OCI-LY1 (cell line): ENCODE measurements around the gene TRIP13.

Source experiments
- H2AFZ ChIP-seq: fragments of 200-600 bp; sonication (generic), shearing (Covaris generic); 2 replicates; pipeline ENCODE4 v1.6.0; 2014; ENCODE audit warnings: antibody characterized with exemption, mild to moderate bottlenecking, low read length
- H3F3A ChIP-seq: fragments of 200-600 bp; sonication (generic), shearing (Covaris generic); 2 replicates; pipeline ENCODE4 v1.6.0; 2014; ENCODE audit warnings: mild to moderate bottlenecking, antibody characterized with exemption, low read length, moderate library complexity; ENCODE audit not compliant: insufficient read depth
- H3K27ac ChIP-seq: fragments of 200-600 bp; sonication (generic); 2 replicates; pipeline ENCODE4 v1.5.1; 2014; ENCODE audit warnings: low read length, mixed run types, mild to moderate bottlenecking, low read depth; ENCODE audit not compliant: poor library complexity, severe bottlenecking
- H3K27me3 ChIP-seq: fragments of 200-600 bp; sonication (generic); 2 replicates; pipeline ENCODE4 v1.6.0; 2014; ENCODE audit warnings: antibody characterized with exemption, mild to moderate bottlenecking, low read length, moderate library complexity; ENCODE audit not compliant: insufficient read depth
- H3K36me3 ChIP-seq: fragments of 200-600 bp; sonication (generic); 2 replicates; pipeline ENCODE4 v1.6.1; 2014; ENCODE audit warnings: mild to moderate bottlenecking, antibody characterized with exemption, low read length, moderate library complexity, mixed read lengths; ENCODE audit not compliant: insufficient read depth
- H3K4me1 ChIP-seq: fragments of 200-600 bp; sonication (generic); 2 replicates; pipeline ENCODE4 v1.5.1; 2014; ENCODE audit warnings: mild to moderate bottlenecking, low read length, moderate library complexity; ENCODE audit not compliant: insufficient read depth, severe bottlenecking
- H3K4me2 ChIP-seq: fragments of 200-600 bp; sonication (generic), shearing (Covaris generic); 2 replicates; pipeline ENCODE4 v1.6.1; 2014; ENCODE audit warnings: low read length
- H3K4me3 ChIP-seq: fragments of 200-600 bp; sonication (generic); 2 replicates; pipeline ENCODE4 v1.5.1; 2014; ENCODE audit warnings: low read length, low read depth, mild to moderate bottlenecking, mixed read lengths; ENCODE audit not compliant: poor library complexity, severe bottlenecking
- H3K79me2 ChIP-seq: fragments of 200-600 bp; shearing (Covaris generic); 2 replicates; pipeline ENCODE4 v1.6.1; 2016; ENCODE audit warnings: mixed run types, low read length, mixed read lengths; ENCODE audit not compliant: insufficient read depth
- H3K9ac ChIP-seq: fragments of 200-600 bp; sonication (generic), shearing (Covaris generic); 2 replicates; pipeline ENCODE4 v1.6.1; 2014; ENCODE audit warnings: mild to moderate bottlenecking, low read length, mixed read lengths
- H3K9me2 ChIP-seq: fragments of 200-600 bp; sonication (generic), shearing (Covaris generic); 2 replicates; pipeline ENCODE4 v1.6.1; 2014; ENCODE audit warnings: low read depth, mild to moderate bottlenecking, low read length, mixed read lengths
- H3K9me3 ChIP-seq: fragments of 200-600 bp; shearing (Covaris generic); 2 replicates; pipeline ENCODE4 v1.6.1; 2014; ENCODE audit warnings: low read length, mixed read lengths
- H4K20me1 ChIP-seq: fragments of 200-600 bp; sonication (generic), shearing (Covaris generic); 2 replicates; pipeline ENCODE4 v1.6.0; 2016; ENCODE audit warnings: mild to moderate bottlenecking, low read length; ENCODE audit not compliant: insufficient read depth
- EZH2 ChIP-seq: fragments of 200-600 bp; sonication (generic), shearing (Covaris generic); IDR thresholded peaks from 2 replicates; pipeline ENCODE4 v1.8.0; 2017; ENCODE audit warnings: borderline replicate concordance, mixed run types, mild to moderate bottlenecking, antibody characterized with exemption, low read length, moderate library complexity, mixed read lengths
- TF ChIP-seq, protein P1 (sequence below): fragments of 200-600 bp; sonication (generic), shearing (Covaris generic); IDR thresholded peaks from 2 replicates; pipeline ENCODE4 v1.5.1; 2017; ENCODE audit warnings: mild to moderate bottlenecking, antibody characterized with exemption, low read length, moderate library complexity, mixed read lengths

The TRIP13 gene

DNA sequence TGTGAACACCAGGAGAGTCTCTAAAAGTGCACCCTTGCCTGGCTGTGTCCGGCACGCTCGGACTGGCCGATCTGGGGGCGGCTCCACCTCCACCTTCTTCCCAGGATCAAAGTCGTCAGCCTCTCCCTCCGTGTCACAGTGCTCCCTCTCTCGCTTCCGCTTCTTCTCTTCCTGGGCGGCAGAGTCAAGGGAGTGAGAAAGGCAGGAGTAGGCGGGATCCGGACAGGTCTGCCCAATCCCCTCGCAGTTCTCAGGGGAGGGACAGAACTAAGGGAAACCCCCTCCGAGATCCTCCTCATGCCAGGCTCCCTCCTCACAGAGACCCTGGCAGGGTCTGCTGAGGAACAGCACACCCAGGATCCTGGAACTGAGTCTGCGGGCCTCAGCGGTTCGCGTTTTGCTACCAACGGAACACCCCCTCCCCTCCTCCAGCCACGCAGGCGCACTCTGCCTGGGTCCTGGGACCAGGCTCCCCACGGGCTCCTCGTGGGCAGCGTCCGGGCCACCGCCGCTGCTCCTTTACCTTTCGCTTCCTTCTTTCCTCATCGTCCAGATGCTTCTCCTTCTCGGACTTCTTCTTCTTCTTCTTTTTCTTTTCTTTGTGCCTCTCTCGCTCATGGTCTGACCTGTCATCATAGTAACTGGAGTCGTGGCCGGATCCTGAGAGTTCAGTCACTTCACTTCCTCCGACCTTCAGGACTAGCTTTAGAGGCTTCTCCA is 1.4 kb upstream of the TRIP13 start:
- Histone ChIP-seq H3K9me2 (no peaks in the 10 kb centered on the region), H3K9me3 (no peaks in the 10 kb centered on the region), H3K27ac (no peak overlapping the region), H3F3A (no peaks in the 10 kb centered on the region), H2AFZ (no peak overlapping the region), H3K9ac (peak overlapping the region; percentile 80), H3K4me2 (peak overlapping the region; percentile 76), H4K20me1 (no peaks in the 10 kb centered on the region), H3K4me1 (peaks cover 22% of the 10 kb centered on the region), H3K79me2 (no peaks in the 10 kb centered on the region), H3K4me3 (peak overlapping the region; percentile 74), H3K36me3 (peaks cover 74% of the 10 kb centered on the region), H3K27me3 (no peaks in the 10 kb centered on the region)
- TF ChIP-seq, protein P1, sequence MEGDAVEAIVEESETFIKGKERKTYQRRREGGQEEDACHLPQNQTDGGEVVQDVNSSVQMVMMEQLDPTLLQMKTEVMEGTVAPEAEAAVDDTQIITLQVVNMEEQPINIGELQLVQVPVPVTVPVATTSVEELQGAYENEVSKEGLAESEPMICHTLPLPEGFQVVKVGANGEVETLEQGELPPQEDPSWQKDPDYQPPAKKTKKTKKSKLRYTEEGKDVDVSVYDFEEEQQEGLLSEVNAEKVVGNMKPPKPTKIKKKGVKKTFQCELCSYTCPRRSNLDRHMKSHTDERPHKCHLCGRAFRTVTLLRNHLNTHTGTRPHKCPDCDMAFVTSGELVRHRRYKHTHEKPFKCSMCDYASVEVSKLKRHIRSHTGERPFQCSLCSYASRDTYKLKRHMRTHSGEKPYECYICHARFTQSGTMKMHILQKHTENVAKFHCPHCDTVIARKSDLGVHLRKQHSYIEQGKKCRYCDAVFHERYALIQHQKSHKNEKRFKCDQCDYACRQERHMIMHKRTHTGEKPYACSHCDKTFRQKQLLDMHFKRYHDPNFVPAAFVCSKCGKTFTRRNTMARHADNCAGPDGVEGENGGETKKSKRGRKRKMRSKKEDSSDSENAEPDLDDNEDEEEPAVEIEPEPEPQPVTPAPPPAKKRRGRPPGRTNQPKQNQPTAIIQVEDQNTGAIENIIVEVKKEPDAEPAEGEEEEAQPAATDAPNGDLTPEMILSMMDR, result no peak
- no peak for TF ChIP-seq EZH2

- Histone ChIP-seq H2AFZ (no peak overlapping the region), H3K9me3 (no peaks in the 10 kb centered on the region), H3K4me3 (peak overlapping the region; percentile 74), H3K4me1 (peaks cover 22% of the 10 kb centered on the region), H3F3A (no peaks in the 10 kb centered on the region), H3K36me3 (peaks cover 74% of the 10 kb centered on the region), H3K9ac (peak overlapping the region; percentile 80), H3K79me2 (no peaks in the 10 kb centered on the region), H4K20me1 (no peaks in the 10 kb centered on the region), H3K27me3 (no peaks in the 10 kb centered on the region), H3K4me2 (peak overlapping the region; percentile 76), H3K27ac (no peak overlapping the region), H3K9me2 (no peaks in the 10 kb centered on the region)
- TF ChIP-seq, protein P1, result no peak
- TF ChIP-seq EZH2, result no peak
Measured at GRCh38 chr5:891837-892393, 769 bp upstream of the TRIP13 start.

GRCh38 chr5:893137-893506 is 438 bp downstream of the TRIP13 start:
- TF ChIP-seq, protein P1, result no peak
- TF ChIP-seq EZH2, result no peak
- peaks cover 62% of the 10 kb centered on the region for H3K36me3 ChIP-seq
- no peaks in the 10 kb centered on the region for H3F3A ChIP-seq
- peak overlapping the region; percentile 74 for H3K4me3 ChIP-seq
- H3K27me3 ChIP-seq, result no peaks in the 10 kb centered on the region
- H3K9me3 ChIP-seq, result no peaks in the 10 kb centered on the region
- H3K9ac ChIP-seq, result peak overlapping the region; percentile 80
- peaks cover 22% of the 10 kb centered on the region for H3K4me1 ChIP-seq
- no peaks in the 10 kb centered on the region for H3K9me2 ChIP-seq
- H4K20me1 ChIP-seq, result no peaks in the 10 kb centered on the region
- peak overlapping the region; percentile 54 for H3K27ac ChIP-seq
- H2AFZ ChIP-seq, result no peak overlapping the region
- peak overlapping the region; percentile 76 for H3K4me2 ChIP-seq
- H3K79me2 ChIP-seq, result no peaks in the 10 kb centered on the region
